Neural cell (in vitro differentiated cells): Measurements from ENCODE around the gene LONRF2. TPM values are rescaled to one million over a fixed set of nuclear protein-coding genes. Genes with fewer than 3 reads are reported as not detected.

Source experiments
- H2AFZ ChIP-seq: fragments of 200-600, 300-800 bp; sonication (generic), shearing (Covaris generic); 2 replicates; pipeline ENCODE4 v1.6.0; 2014; ENCODE audit warnings: low read depth, mild to moderate bottlenecking, antibody characterized with exemption, low read length, moderate library complexity
- H3F3A ChIP-seq: fragments of 200-600 bp; shearing (Covaris generic); 2 replicates; pipeline ENCODE4 v1.6.1; 2016; ENCODE audit warnings: mild to moderate bottlenecking, moderate library complexity, mixed read lengths, antibody characterized with exemption, low read length; ENCODE audit not compliant: insufficient read depth, poor library complexity, severe bottlenecking
- H3K27ac ChIP-seq: fragments of 200-600, 300-800 bp; sonication (generic), shearing (Covaris generic); 2 replicates; pipeline ENCODE4 v1.5.1; 2014; ENCODE audit warnings: mild to moderate bottlenecking, low read length, moderate library complexity
- H3K27me3 ChIP-seq: fragments of 300-800, 200-600 bp; sonication (generic), shearing (Covaris generic); 2 replicates; pipeline ENCODE4 v1.6.0; 2014; ENCODE audit warnings: mild to moderate bottlenecking, low read depth, low read length, moderate library complexity; ENCODE audit not compliant: insufficient read depth
- H3K36me3 ChIP-seq: fragments of 300-800, 200-600 bp; sonication (generic), shearing (Covaris generic); 2 replicates; pipeline ENCODE4 v1.5.1; 2014; ENCODE audit warnings: mild to moderate bottlenecking, antibody characterized with exemption, low read length, moderate library complexity; ENCODE audit not compliant: insufficient read depth
- H3K4me2 ChIP-seq: fragments of 300-800, 200-600 bp; sonication (generic), shearing (Covaris generic); 2 replicates; pipeline ENCODE4 v1.6.0; 2014; ENCODE audit warnings: mild to moderate bottlenecking, low read length
- H3K4me3 ChIP-seq: fragments of 300-800, 200-600 bp; sonication (generic), shearing (Covaris generic); 2 replicates; pipeline ENCODE4 v1.5.1; 2014; ENCODE audit warnings: mild to moderate bottlenecking, low read length, moderate library complexity
- H3K79me2 ChIP-seq: fragments of 200-600 bp; shearing (Covaris generic); replicated peaks from 2 replicates; pipeline ENCODE4 v1.6.0; 2014; ENCODE audit warnings: mild to moderate bottlenecking, low read length, moderate library complexity; ENCODE audit not compliant: insufficient read depth
- H3K9ac ChIP-seq: fragments of 300-800, 200-600 bp; sonication (generic), shearing (Covaris generic); 2 replicates; pipeline ENCODE4 v1.6.1; 2016; ENCODE audit warnings: mild to moderate bottlenecking, low read length, mixed read lengths
- H3K9me2 ChIP-seq: fragments of 200-600 bp; shearing (Covaris generic); 2 replicates; pipeline ENCODE4 v1.6.1; 2016; ENCODE audit warnings: mild to moderate bottlenecking, low read length, mixed read lengths; ENCODE audit not compliant: insufficient read depth
- H3K9me3 ChIP-seq: fragments of 200-600, 300-800 bp; sonication (generic), shearing (Covaris generic); 2 replicates; pipeline ENCODE4 v1.6.1; 2016; ENCODE audit warnings: mild to moderate bottlenecking, mixed run types, low read length, moderate library complexity, mixed read lengths
- H4K20me1 ChIP-seq: fragments of 200-600 bp; shearing (Covaris generic); 2 replicates; pipeline ENCODE4 v1.6.1; 2016; ENCODE audit warnings: mild to moderate bottlenecking, mixed run types; ENCODE audit not compliant: insufficient read depth
- CTCF ChIP-seq: fragments of 450-650 bp; IDR thresholded peaks from 2 replicates; pipeline ENCODE4 v1.5.1; 2014; ENCODE audit warnings: antibody characterized with exemption, mild to moderate bottlenecking, moderate library complexity; ENCODE audit not compliant: poor library complexity, severe bottlenecking
- EP300 ChIP-seq: fragments of 450-650 bp; conservative IDR thresholded peaks from 2 replicates; pipeline ENCODE4 v1.6.1; 2014; ENCODE audit warnings: antibody characterized with exemption, mild to moderate bottlenecking, moderate library complexity; ENCODE audit not compliant: poor library complexity, severe bottlenecking
- EZH2 ChIP-seq: fragments of 200-600, 300-800 bp; shearing (Covaris generic), sonication (generic); IDR thresholded peaks from 2 replicates; pipeline ENCODE4 v1.6.1; 2014; ENCODE audit warnings: antibody characterized with exemption, low read length, borderline replicate concordance, mild to moderate bottlenecking; ENCODE audit not compliant: insufficient read depth, poor library complexity, severe bottlenecking
- MXI1 ChIP-seq: fragments of 450-650 bp; conservative IDR thresholded peaks from 2 replicates; pipeline ENCODE4 v1.6.1; 2014; ENCODE audit warnings: antibody characterized with exemption, mild to moderate bottlenecking; ENCODE audit not compliant: poor library complexity, severe bottlenecking
- POLR2AphosphoS5 ChIP-seq: IDR thresholded peaks from 2 replicates; pipeline ENCODE4 v1.6.1; 2012
- RAD21 ChIP-seq: fragments of 450-650 bp; conservative IDR thresholded peaks from 2 replicates; pipeline ENCODE4 v1.6.1; 2014; ENCODE audit warnings: antibody characterized with exemption, mild to moderate bottlenecking, moderate library complexity
- REST ChIP-seq: IDR thresholded peaks from 2 replicates; pipeline ENCODE4 v1.6.1; 2012; ENCODE audit warnings: borderline replicate concordance
- SMC3 ChIP-seq: fragments of 450-650 bp; conservative IDR thresholded peaks from 2 replicates; pipeline ENCODE4 v1.6.1; 2014; ENCODE audit warnings: antibody characterized with exemption, mild to moderate bottlenecking, moderate library complexity; ENCODE audit not compliant: poor library complexity
- TAF1 ChIP-seq: IDR thresholded peaks from 2 replicates; pipeline ENCODE4 v1.6.1; 2012; ENCODE audit warnings: low read depth
- polyA plus RNA-seq: library from polyadenylated mRNA; depleted of rRNA; stranded (reverse); fragments of >200 nt; gene quantifications from 2 replicates; pipeline ENCODE4 v1.2.3, GENCODE V29; 2014

LONRF2 gene
- polyA plus RNA-seq, 1 donor from 2014 or later: 20.7 TPM

GRCh38 chr2:100309973-100310719 is 12.2 kb downstream of the LONRF2 start:
- no peaks in the 10 kb centered on the region for H3K9me3 ChIP-seq
- no peaks in the 10 kb centered on the region for H3K79me2 ChIP-seq
- H3K9ac ChIP-seq: no peak overlapping the region
- no peak overlapping the region for H2AFZ ChIP-seq
- no peaks in the 10 kb centered on the region for H3F3A ChIP-seq
- no peaks in the 10 kb centered on the region for H3K9me2 ChIP-seq
- no peak overlapping the region for H3K4me3 ChIP-seq
- TF ChIP-seq SMC3: no peak
- no peak for TF ChIP-seq EZH2
- no peak for TF ChIP-seq CTCF
- no peak for TF ChIP-seq REST
- TF ChIP-seq MXI1: no peak
- no peak for TF ChIP-seq POLR2AphosphoS5
- TF ChIP-seq RAD21: no peak
- no peak for TF ChIP-seq EP300
- TF ChIP-seq TAF1: no peak
- peaks cover 11% of the 10 kb centered on the region for H3K36me3 ChIP-seq
- H3K4me2 ChIP-seq: no peak overlapping the region
- H3K27ac ChIP-seq: no peak overlapping the region
- H4K20me1 ChIP-seq: no peaks in the 10 kb centered on the region
- H3K27me3 ChIP-seq: no peaks in the 10 kb centered on the region

GRCh38 chr2:100309311-100309710 is 13.0 kb downstream of the LONRF2 start:
- Histone ChIP-seq H3K4me3 (no peak overlapping the region), H3K27me3 (no peaks in the 10 kb centered on the region), H3K9me2 (no peaks in the 10 kb centered on the region), H3K36me3 (peaks cover 14% of the 10 kb centered on the region), H3K9ac (no peak overlapping the region), H3K9me3 (no peaks in the 10 kb centered on the region), H3K27ac (no peak overlapping the region), H2AFZ (no peak overlapping the region), H3K4me2 (no peak overlapping the region), H4K20me1 (no peaks in the 10 kb centered on the region), H3K79me2 (no peaks in the 10 kb centered on the region), H3F3A (no peaks in the 10 kb centered on the region)
- TF ChIP-seq POLR2AphosphoS5: no peak
- no peak for TF ChIP-seq CTCF
- no peak for TF ChIP-seq EP300
- TF ChIP-seq RAD21: no peak
- TF ChIP-seq SMC3: no peak
- TF ChIP-seq REST: no peak
- TF ChIP-seq EZH2: no peak
- no peak for TF ChIP-seq TAF1
- TF ChIP-seq MXI1: no peak
